Activated gamma-delta T cell (primary cell): ENCODE results near the gene STK38.

Experiments used
- DNase-seq: peaks from one replicate; lab custom pipeline; 2025; lab: John Stamatoyannopoulos, UW

STK38 gene

GRCh38 chr6:36563928-36564284 lies 16.6 kb upstream of the STK38 start:
- DNase-seq = no peak

- no peak for DNase-seq
Observed at GRCh38 chr6:36563237-36563927, 16.1 kb upstream of the STK38 start.

GRCh38 chr6:36560822-36561221 lies 13.5 kb upstream of the STK38 start:
- no peak for DNase-seq

GRCh38 chr6:36559011-36559793 lies 11.9 kb upstream of the STK38 start:
- DNase-seq = no peak

GRCh38 chr6:36556281-36556680 lies 9.0 kb upstream of the STK38 start:
- DNase-seq = no peak

- no peak for DNase-seq
Observed at GRCh38 chr6:36555750-36556252, 8.5 kb upstream of the STK38 start.

GRCh38 chr6:36550473-36551000 lies 3.3 kb upstream of the STK38 start:
- no peak for DNase-seq

- DNase-seq = no peak
Observed at GRCh38 chr6:36548401-36548743, 1.1 kb upstream of the STK38 start.

- DNase-seq = no peak
Observed at GRCh38 chr6:36547646-36548400, 544 bp upstream of the STK38 start.

GRCh38 chr6:36546308-36546919 lies 865 bp downstream of the STK38 start:
- no peak for DNase-seq

GRCh38 chr6:36545767-36546307 lies 1.4 kb downstream of the STK38 start:
- no peak for DNase-seq

- DNase-seq = no peak
Observed at GRCh38 chr6:36544228-36544627, 3.1 kb downstream of the STK38 start.

- DNase-seq = no peak
Observed at GRCh38 chr6:36542041-36542440, 5.2 kb downstream of the STK38 start.

- DNase-seq = no peak
Observed at GRCh38 chr6:36539814-36540568, 7.3 kb downstream of the STK38 start.

GRCh38 chr6:36536873-36537547 lies 10.3 kb downstream of the STK38 start:
- no peak for DNase-seq

- no peak for DNase-seq
Observed at GRCh38 chr6:36533321-36533720, 14.0 kb downstream of the STK38 start.

- no peak for DNase-seq
Observed at GRCh38 chr6:36526066-36526465, 21.2 kb downstream of the STK38 start.

- no peak for DNase-seq
Observed at GRCh38 chr6:36525346-36525745, 21.9 kb downstream of the STK38 start.

- no peak for DNase-seq
Observed at GRCh38 chr6:36524871-36525270, 22.4 kb downstream of the STK38 start.

- DNase-seq = no peak
Observed at GRCh38 chr6:36523936-36524499, 23.3 kb downstream of the STK38 start.
